HCT116 (cell line): ENCODE measurements around the gene MSRB2.

ENCODE experiments used
- CEBPB ChIP-seq: IDR thresholded peaks from 2 replicates; pipeline ENCODE4 v1.6.1; 2012; ENCODE audit warnings: low read depth
- EZH2 ChIP-seq: fragments of 200-600 bp; sonication (generic); IDR thresholded peaks from 2 replicates; pipeline ENCODE4 v1.6.1; 2017; ENCODE audit warnings: antibody characterized with exemption, mixed run types
- EZH2phosphoT487 ChIP-seq: fragments of 200-600 bp; IDR thresholded peaks from 2 replicates; pipeline ENCODE4 v1.6.1; 2018; ENCODE audit warnings: antibody characterized with exemption, borderline replicate concordance
- POLR2A ChIP-seq: IDR thresholded peaks from 2 replicates; pipeline ENCODE4 v1.7.0; 2011; ENCODE audit warnings: borderline replicate concordance; ENCODE audit not compliant: insufficient read depth, insufficient read length; ENCODE audit errors: extremely low read depth
- REST ChIP-seq: IDR thresholded peaks from 2 replicates; pipeline ENCODE4 v1.6.1; 2012; ENCODE audit warnings: low read depth
- ZBTB33 ChIP-seq: IDR thresholded peaks from 2 replicates; pipeline ENCODE4 v1.6.1; 2011; ENCODE audit warnings: mild to moderate bottlenecking, low read length, moderate library complexity; ENCODE audit not compliant: insufficient replicate concordance; ENCODE audit errors: extremely low read depth
- TF ChIP-seq, protein P1 (sequence below), 3 experiments: fragments of 200-600 bp in 1 of 3; sonication (generic) in 1 of 3; IDR thresholded peaks in 2 of 3; conservative IDR thresholded peaks in 1 of 3; 2 replicates each; pipeline ENCODE4 v1.5.1; 2012 to 2017; ENCODE audit warnings: low read depth in 2 of 3, low read length in 2 of 3, antibody characterized with exemption in 1 of 3, borderline replicate concordance in 1 of 3, control low read depth in 1 of 3, mild to moderate bottlenecking in 1 of 3, mixed read lengths in 1 of 3, mixed run types in 1 of 3, moderate library complexity in 1 of 3; ENCODE audit not compliant: insufficient read depth in 1 of 3
- TF ChIP-seq, protein P2 (sequence below): IDR thresholded peaks from 2 replicates; pipeline ENCODE4 v1.6.1; 2012
- TF ChIP-seq, protein P3 (sequence below): IDR thresholded peaks from 2 replicates; pipeline ENCODE4 v1.6.1; 2012

DNA sequence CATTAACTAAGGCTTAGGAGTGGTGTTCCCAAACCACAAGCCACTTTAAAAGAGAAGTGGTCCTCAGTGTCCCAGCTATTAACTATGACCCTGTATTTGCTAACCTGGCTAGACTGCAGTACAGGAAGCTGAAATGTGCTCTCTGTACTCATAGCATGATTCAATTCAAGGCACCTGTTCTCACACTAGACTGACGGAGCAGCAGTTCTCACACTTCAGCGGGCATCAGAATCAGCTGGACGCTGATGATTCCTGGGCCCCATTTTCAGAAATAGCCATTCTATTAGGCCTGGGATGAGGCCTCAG, 24.5 kb upstream of the MSRB2 start:
- TF ChIP-seq, protein P1, sequence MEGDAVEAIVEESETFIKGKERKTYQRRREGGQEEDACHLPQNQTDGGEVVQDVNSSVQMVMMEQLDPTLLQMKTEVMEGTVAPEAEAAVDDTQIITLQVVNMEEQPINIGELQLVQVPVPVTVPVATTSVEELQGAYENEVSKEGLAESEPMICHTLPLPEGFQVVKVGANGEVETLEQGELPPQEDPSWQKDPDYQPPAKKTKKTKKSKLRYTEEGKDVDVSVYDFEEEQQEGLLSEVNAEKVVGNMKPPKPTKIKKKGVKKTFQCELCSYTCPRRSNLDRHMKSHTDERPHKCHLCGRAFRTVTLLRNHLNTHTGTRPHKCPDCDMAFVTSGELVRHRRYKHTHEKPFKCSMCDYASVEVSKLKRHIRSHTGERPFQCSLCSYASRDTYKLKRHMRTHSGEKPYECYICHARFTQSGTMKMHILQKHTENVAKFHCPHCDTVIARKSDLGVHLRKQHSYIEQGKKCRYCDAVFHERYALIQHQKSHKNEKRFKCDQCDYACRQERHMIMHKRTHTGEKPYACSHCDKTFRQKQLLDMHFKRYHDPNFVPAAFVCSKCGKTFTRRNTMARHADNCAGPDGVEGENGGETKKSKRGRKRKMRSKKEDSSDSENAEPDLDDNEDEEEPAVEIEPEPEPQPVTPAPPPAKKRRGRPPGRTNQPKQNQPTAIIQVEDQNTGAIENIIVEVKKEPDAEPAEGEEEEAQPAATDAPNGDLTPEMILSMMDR (IDR thresholded peaks at IDR 0.05 in 2 of 3, conservative IDR thresholded peaks at IDR 0.05 in 1 of 3; ENCODE audit: borderline replicate concordance in 1 of 3, insufficient read depth in 1 of 3, low read depth in 2 of 3, low read length in 2 of 3), result no peak
- TF ChIP-seq ZBTB33 (no peak), POLR2A (no peak), EZH2 (no peak), CEBPB (no peak), EZH2phosphoT487 (no peak), REST (no peak)
- TF ChIP-seq, protein P2, sequence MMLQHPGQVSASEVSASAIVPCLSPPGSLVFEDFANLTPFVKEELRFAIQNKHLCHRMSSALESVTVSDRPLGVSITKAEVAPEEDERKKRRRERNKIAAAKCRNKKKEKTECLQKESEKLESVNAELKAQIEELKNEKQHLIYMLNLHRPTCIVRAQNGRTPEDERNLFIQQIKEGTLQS, result no peak
- TF ChIP-seq, protein P3, sequence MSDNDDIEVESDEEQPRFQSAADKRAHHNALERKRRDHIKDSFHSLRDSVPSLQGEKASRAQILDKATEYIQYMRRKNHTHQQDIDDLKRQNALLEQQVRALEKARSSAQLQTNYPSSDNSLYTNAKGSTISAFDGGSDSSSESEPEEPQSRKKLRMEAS, result no peak
